GM19193 (cell line): Measurements from ENCODE around the gene PSMB5.

Source experiments
- POLR2A ChIP-seq: IDR thresholded peaks from 4 replicates; pipeline ENCODE4 v1.6.1; 2011; ENCODE audit not compliant: insufficient read depth, insufficient read length; ENCODE audit errors: extremely low read depth

PSMB5 gene

DNA sequence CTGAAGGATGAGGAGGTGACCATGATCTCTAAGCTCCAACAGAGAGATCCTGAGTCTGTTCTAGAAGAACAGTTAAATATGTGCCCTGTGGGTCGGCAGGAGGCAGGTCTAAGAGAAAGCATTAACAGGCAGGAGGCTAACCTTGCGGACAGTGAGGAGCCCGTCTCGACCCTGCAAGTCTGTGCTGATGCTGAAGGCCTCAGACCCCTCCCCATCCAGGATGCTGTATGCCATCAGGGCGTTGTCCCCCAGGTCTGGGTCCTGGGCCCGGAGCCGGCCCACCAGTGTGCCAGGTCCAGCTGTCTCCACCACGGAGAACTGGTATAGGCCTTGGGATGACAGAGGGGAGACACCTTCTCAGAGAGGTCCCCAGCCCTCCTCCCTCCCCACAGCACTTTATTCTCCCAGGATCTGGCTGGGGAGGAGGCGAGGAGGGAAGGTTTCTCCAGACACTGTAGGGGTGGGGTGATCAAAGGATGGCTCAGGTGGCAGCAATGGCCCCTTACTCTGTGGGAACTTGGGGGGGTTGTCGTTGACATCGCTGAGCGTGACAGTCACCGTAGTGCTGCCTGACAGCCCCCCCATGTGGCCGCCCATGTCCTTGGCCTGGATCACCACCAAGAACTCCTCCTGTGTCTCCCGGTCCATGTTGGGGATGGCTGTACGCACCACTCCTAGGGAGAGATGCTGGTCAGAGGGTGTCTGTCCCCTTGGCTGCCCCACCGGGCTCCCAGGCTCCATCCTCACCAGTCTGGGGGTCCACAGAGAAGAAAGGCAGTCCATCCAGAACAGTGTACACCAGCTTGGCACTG is 19.5 kb upstream of the PSMB5 start:
- no peak for TF ChIP-seq POLR2A

DNA sequence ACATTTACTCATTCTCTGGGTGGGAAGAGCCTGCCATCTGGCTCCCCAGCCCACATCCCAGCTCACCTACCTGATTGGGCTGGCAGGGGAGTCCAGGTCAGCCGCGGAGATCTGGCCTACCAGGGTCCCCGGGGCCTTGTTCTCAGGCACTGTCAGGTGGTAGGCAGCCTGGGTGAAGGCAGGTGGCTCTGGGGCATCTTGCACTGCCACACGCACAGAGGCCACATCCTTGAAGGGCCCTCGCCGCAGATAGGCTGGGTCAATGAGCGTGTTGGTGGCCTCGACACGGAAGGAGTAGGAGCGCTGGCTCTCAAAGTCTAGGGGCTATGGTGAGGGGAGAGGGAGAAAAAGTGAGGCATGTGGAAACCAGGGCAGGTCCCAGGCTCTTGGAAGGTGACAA is 18.7 kb upstream of the PSMB5 start:
- no peak for TF ChIP-seq POLR2A

DNA sequence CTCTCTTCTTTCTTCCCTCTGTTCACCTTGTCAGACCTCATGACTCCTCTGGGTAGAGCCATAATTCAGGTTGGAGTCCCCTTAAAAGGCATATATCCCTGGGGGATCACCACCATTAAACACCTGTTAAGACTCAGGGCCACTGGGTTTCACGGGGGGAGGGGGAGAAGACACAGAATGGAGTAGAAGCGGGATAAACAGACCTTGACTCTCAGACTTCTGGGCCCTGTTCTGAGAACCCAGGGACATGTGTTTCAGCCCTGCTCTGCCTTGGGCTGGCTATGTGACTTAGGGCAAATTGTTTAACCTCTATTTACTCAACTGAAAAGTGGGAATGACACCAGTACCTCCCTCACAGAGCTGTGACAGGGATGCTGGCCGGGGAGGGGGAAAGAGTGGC is 18.0 kb upstream of the PSMB5 start:
- TF ChIP-seq POLR2A, result no peak

DNA sequence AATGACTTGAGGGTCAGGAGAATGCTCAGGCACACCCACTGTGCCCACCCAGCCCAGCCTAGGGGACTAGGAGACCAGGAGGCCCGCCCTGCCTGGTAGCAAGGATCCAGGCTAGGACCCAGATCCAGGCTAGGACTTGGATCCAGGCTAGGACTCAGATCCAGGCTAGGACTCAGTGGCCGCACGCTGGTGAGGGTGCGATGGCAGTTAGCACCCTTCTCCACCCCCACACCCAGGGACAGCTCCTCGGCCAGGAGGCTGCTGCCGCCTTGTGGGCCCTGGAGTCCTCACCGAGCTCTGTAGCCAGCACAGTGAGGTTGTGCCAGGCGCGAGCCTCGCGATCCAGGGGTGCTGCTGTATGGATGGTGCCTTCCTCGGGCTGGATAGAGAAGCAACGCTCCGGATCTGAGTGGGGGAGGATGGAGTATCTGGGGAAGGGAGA is 17.5 kb upstream of the PSMB5 start:
- no peak for TF ChIP-seq POLR2A

DNA sequence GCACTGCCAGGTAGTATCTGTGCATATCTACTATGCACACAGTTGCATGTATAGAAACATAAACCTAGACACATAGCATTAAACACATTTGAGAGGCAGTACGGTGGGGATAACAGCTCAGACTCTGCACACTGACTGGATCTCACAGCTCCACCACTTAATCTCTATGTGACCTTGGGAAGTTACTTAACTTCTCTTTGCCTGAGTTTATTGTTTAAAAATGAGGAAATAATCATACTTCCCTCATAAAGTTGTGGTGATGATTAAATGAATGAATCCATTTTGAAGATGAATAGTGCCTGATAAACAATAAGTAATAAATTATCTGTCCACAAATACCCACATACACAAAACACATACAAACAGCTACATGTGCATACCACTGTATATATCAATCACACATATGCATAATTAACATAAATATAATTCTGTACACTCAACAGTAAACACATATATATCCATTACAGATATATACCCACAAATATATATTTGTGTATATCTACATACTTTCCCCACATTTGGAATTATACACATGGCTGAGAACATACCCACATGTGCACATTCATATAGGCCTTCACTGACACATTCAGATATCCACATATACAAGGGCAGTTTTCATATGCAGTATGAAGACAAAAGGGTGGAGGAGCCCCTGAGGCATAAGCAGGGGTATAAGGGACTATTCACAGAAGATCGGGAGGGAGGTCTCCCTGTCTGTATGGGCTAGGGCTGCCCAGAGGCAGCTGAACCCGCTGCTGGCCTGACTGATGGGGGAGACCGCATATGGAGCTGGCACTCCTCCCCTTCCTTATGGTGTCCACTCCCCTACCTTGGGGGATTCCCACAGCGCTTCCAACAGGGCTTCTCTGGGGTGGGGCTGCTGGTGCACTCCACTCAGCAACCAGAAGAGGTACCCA is 16.7 kb upstream of the PSMB5 start:
- TF ChIP-seq POLR2A, result no peak

DNA sequence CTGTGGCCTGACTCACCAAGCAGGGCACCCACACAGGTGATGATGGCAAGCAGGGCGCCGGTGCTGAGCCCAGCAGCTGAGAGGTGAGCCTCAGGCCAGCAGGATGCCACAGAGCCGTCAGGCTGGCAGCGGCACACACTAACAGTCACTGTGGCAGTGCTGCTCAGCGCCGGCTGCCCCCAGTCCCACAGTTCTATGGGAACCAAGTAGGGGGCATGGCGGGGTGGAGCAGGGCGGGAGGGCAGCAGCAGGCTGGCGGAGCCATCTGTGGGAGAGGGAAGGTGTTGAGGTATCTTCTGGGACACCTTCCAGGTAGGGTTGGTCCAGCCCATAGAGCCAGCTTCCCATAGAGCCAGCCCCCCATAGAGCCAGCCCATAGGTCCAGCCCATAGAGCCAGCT is 14.3 kb upstream of the PSMB5 start:
- TF ChIP-seq POLR2A, result no peak

DNA sequence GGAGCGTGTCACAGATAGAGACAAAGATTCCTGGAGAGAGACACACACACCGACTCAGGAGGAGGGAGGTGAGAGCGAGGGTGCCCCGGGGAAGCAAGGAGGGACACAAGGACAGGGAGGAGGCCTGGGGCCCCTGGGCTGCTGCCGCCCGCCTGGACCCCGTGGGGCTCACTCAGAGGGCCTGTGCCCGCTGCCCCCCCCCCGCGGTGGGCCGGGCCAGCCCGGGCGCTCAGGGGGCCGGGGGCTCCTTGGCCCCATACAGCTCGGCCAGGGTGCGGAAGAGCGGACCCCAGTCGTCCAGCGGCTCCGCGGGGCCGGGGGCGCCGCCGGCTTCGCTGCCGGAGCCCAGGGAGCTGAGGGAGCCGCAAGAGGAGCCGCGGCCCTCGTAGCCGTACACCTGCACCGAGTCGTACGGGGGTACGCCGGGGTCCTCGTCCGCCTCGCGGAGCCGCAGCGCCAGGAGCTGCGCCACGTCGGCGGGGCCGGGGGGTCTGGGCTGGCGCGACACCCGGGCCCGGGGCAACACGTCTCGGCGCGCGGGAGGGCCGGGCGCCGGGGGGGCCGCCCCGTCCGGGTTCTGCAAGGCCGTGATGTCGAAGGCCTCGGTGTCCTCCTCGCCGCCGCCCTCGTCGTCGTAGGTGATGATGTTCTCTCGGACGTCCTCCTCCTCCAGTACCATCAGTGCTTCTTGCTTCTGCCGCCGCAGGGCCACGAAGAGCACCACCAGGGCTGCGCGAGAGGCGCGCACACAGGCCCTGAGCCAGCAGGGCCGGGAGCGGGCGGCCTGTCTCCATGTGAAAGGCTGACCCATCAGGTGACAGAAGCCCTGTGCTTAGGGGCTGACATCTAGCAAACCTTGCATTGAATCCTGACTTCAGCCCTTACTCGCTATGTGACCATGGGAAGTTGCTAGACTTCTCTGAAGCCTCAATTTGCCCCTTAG is 13.3 kb upstream of the PSMB5 start:
- no peak for TF ChIP-seq POLR2A

DNA sequence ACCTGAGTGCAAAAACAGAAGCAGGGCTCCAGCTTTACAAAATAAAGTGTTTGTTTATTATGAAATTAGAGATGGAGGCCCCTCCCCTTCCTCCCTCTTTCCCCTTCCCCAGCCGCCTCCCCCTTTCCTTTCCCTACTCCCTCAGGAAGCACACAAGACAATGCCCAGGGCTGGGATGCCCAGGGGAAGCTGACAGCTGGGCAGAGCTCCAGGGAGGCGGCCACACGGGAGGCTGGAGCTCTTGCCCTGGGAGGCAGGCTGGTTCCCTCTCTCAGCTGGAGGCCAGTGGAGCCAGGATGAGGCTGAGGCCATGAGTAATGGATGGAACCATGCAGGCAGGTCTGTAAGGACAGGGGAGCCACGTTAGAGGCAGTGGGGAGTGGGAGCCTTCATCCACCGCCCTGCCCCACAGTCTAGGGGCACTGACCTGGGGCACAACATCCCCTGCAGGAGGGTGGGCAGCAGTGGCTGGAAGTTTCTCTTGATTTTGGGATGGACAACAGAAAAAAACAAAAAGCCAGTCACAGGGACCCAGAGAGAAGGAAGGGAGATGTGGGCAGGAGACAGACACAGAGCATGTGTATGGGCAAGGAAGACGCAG is 12.4 kb upstream of the PSMB5 start:
- TF ChIP-seq POLR2A, result no peak

DNA sequence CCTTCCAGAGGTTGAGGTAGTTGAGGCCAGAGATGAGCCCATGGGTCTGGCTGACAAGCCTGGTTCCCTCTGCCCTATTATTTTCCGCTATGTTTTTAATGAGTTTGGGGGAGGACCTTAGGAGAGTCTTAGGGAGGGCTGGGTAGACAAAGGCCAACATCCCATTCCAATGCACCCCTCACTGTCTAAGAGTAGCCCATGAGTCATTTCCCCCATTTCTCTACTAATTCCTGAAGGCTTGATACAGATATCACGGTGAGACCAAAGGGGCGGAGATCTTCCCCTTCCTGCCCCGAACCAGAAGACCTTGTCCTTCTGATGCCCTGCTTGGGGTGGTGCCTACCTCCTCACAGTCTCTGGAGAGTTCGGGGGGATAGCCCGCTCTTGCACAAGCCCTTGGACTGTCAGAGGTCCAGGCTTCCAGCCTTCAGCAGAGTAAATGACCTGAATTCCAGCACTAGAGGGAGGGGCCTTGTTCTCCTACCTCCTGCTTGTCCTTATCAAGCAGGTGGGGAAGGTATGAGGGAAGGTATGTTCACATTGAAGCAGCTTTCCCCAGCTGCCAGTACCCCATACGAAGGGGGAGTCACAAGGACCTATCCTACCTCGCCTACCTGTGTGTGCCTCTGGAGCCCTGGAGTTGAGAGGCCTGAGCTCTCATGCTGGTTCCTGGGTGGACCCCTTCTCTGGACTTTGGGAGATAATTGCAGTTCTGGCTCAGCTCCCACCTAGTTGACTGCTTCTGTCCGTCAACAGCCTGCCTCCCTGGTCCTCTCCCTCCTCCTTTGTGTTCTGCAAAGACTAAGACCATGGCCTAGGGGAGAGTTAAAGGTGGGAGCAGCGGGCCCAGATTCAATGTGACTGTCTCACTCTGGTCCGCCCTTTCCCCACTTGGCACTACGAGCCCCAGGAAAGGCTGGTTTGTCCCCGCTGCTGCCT is 11.0 kb upstream of the PSMB5 start:
- no peak for TF ChIP-seq POLR2A

DNA sequence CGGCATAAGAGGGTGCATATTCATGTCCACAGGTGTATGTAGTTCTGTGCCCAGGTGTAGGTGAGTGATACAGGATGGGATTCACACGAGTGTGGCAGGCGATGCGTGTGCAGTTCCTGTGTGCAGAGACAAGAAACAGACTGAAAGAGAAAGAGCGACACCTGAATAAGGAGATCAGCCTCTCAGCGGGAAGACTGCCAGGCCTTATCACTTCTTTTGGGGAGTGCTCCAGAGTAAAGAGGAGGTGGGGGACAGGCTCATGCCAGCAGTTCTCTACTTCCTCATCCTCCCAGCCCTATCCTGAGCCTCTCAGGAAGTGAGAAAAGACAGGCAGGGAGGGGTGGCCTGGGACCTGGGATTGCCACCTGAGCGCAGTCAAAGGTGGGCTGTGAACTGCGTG is 10.1 kb upstream of the PSMB5 start:
- no peak for TF ChIP-seq POLR2A

DNA sequence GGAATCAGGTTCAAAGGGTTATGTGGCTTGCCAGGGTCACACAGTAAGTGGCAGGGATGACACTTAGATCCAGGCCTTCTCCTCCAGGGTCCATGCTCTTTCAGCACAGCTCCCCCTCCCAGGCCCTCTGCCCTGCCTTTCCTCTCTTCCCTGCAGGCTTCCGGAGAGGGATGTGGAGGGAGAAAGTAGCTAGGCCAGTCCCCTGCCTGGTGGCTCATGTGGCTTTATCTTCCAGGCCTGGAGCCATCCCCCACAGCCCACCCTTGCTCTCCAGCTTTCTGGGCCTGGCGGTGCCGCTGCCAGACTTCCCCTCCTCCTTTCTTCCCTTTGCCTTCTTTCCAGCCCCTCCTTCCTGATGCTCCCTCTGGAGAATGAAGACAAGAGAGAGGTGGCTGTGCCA is 9.1 kb upstream of the PSMB5 start:
- no peak for TF ChIP-seq POLR2A

DNA sequence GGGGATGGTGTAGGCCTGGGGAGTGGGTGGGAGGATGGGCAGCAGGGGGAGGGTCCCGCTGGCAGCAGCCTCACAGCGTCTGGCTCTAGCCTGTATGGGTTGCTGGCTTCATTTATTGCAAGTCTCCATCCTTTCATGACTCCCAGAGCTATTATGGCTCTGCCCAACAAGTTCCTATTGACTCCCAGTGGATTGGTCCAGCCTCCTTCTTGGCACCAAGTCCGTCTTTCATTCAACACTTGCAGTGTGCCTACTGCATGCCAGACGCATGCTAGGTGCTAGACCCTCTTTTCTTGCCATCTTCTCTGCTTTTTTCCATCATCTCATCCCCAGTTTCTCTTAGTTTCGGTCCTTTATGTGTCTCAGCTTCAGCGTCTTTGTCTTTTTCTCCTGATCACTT is 8.4 kb upstream of the PSMB5 start:
- no peak for TF ChIP-seq POLR2A
